ENCODE data around the gene TBC1D8.
A peak's percentile ranks its signal among the peaks of the same experiment; 100 is the strongest.

TBC1D8 gene

DNA sequence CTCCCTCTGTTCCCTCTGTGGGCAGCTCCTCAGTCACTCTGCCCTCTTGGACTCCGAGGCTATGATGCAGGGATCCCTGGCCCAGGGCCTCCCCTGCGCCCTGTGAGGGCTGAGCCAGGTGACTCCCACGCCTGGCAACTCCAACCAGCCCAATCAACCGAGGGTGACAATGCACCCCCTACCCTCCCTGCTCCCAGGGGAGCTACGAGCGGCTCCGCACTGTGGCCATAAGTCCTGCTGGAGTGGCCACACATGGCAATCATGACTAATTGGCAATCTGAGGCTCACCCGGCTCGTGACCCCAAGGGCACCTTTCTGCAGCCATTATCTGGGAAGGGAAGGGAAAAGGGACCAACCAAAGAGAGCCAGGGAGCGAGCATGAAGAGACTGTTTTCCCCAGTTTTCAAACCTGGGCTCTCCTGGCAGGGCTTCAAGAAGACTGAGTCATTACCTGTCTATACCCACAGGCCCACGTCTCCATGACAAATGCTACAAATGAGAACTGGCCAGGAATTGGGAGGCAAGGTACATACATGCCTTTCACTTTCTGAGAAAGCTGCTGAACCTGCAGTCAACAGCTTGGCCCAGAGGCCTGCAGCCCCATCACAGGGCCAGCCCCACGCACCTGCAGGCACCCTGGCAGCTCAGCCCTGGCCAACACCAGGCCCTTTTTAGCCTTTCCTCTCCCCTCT, 104.0 kb downstream of the TBC1D8 start:
- no peak for DNase-seq (ENCODE audit: low spot score in 2 of 2)
- Histone ChIP-seq H3K36me3 (replicated peaks) (no peaks in the 10 kb centered on the region), H3K4me1 (no peaks in the 10 kb centered on the region), H3K4me3 (no peak overlapping the region), H3K9me3 (no peaks in the 10 kb centered on the region), H3K27me3 (ENCODE audit: low read depth) (no peaks in the 10 kb centered on the region)
- in situ Hi-C loops (cut with MboI; ENCODE audit: low sequenced_read_pairs) = no loop called here

DNA sequence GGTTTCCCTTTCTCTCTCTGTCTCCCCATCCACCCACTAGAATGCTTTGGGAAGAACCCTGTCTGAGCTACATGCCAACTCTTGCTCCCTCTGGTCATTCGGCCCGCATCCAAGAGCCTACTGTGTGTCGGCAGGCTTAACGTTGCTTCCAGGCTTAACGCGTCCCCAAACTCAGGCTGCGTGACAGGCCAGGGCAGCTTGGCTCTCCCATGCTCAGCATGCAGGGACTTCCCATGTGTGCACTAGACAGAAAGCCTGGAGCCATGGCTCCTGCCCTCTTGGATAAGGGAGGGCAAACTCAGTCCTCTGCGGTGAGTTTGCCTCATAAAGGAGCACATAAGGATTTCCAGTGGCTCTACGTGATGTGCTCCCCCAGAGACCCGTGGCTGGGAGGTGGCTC, 105.9 kb downstream of the TBC1D8 start:
- no peaks in the 10 kb centered on the region for H3K9me3 ChIP-seq
- H3K4me3 ChIP-seq = no peak overlapping the region
- no peak for DNase-seq (ENCODE audit: low spot score in 2 of 2)
- H3K36me3 ChIP-seq (replicated peaks) = no peaks in the 10 kb centered on the region
- no peaks in the 10 kb centered on the region for H3K4me1 ChIP-seq
- no peaks in the 10 kb centered on the region for H3K27me3 ChIP-seq (ENCODE audit: low read depth)
- in situ Hi-C loops (cut with MboI; ENCODE audit: low sequenced_read_pairs) = no loop called here

DNA sequence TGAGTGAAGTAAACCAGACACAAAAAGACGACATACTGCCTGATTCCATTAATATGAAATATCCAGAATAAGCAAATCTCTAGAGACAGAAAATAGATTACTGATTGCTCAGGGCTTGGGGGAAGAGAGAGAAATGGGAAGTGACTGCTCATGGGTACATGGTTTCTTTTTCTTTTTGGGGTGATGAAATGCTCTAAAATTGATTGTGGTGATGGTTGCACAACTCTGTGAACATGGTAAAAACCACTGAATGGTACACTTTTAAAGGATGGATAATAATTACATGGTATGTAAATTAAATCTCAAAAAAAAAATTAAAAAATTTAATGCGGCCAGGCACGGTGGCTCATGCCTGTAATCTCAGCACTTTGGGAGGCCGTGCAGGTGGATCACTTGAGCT, 109.8 kb downstream of the TBC1D8 start:
- no peak for DNase-seq (ENCODE audit: low spot score in 2 of 2)
- in situ Hi-C loops (cut with MboI; ENCODE audit: low sequenced_read_pairs) = no loop called here
- no peaks in the 10 kb centered on the region for H3K4me1 ChIP-seq
- no peak overlapping the region for H3K4me3 ChIP-seq
- no peaks in the 10 kb centered on the region; the same call in 1 of the 2 replicates for H3K36me3 ChIP-seq (replicated peaks)
- no peaks in the 10 kb centered on the region for H3K9me3 ChIP-seq
- no peaks in the 10 kb centered on the region for H3K27me3 ChIP-seq (ENCODE audit: low read depth)

- Histone ChIP-seq H3K4me3 (no peak overlapping the region), H3K4me1 (no peaks in the 10 kb centered on the region), H3K27me3 (ENCODE audit: low read depth) (no peaks in the 10 kb centered on the region), H3K9me3 (no peaks in the 10 kb centered on the region), H3K36me3 (replicated peaks) (peaks cover 1% of the 10 kb centered on the region; the same call in 1 of the 2 replicates)
- in situ Hi-C loops (cut with MboI; ENCODE audit: low sequenced_read_pairs) = no loop called here
- no peak for DNase-seq (ENCODE audit: low spot score in 2 of 2)
These were observed 110.4 kb downstream of the TBC1D8 start for GRCh38 chr2:101040761-101041160.

- in situ Hi-C loops (cut with MboI; ENCODE audit: low sequenced_read_pairs) = no loop called here
- Histone ChIP-seq H3K36me3 (replicated peaks) (peaks cover 4% of the 10 kb centered on the region; the same call in 1 of the 2 replicates), H3K4me1 (no peaks in the 10 kb centered on the region), H3K27me3 (ENCODE audit: low read depth) (no peaks in the 10 kb centered on the region), H3K4me3 (no peak overlapping the region), H3K9me3 (no peaks in the 10 kb centered on the region)
- no peak for DNase-seq (ENCODE audit: low spot score in 2 of 2)
These were observed 111.1 kb downstream of the TBC1D8 start for GRCh38 chr2:101040072-101040471.

DNA sequence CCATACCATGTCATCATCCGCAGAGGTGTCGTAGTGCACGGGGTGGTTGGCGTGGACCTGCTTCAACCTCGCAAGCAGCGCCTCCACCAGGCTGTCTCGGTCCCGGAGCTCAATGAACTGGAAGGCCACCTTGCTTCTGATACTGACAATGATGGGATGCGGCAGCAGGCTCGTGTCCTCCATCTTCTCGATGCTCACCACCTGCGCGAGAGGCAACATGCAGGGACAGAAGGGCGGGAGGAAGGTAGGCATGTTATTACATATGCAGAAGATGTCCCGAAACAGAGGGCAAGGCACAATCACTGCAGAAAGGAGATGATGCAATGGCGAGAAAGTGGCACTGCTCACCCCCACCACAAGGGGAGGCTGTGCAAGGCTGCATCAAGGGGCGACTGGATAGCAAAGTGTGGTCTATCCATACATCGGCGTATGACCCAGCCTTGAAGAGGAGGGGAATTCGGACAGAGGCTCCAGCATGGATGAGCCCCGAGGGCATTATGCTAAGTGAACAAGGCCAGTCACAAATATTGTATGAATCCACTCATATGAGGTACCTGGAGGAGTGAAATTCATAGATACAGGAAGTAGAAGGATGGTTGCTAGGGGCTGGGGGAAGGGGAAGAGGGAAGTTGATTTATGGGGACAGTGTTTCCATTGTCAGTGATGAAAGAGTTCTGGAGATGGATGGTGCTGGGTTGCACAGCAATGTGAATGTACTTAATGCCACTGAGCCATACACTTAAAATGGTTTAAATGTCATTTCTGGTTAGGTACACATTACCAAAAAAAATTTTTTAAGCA, 112.5 kb downstream of the TBC1D8 start:
- Histone ChIP-seq H3K36me3 (replicated peaks) (peaks cover 4% of the 10 kb centered on the region; the same call in 1 of the 2 replicates), H3K27me3 (ENCODE audit: low read depth) (no peaks in the 10 kb centered on the region), H3K4me3 (no peak overlapping the region), H3K4me1 (no peaks in the 10 kb centered on the region), H3K9me3 (no peaks in the 10 kb centered on the region)
- peak in 1 of 2 experiments; percentile 49 for DNase-seq (ENCODE audit: low spot score in 2 of 2)
- in situ Hi-C loops (cut with MboI; ENCODE audit: low sequenced_read_pairs) = no loop called here

- Histone ChIP-seq H3K36me3 (replicated peaks) (peaks cover 4% of the 10 kb centered on the region; the same call in 1 of the 2 replicates), H3K4me3 (no peak overlapping the region), H3K4me1 (no peaks in the 10 kb centered on the region), H3K9me3 (no peaks in the 10 kb centered on the region), H3K27me3 (ENCODE audit: low read depth) (no peaks in the 10 kb centered on the region)
- in situ Hi-C loops (cut with MboI; ENCODE audit: low sequenced_read_pairs) = no loop called here
- no peak for DNase-seq (ENCODE audit: low spot score in 2 of 2)
These were observed 113.9 kb downstream of the TBC1D8 start for GRCh38 chr2:101037161-101037755.

GRCh38 chr2:101036562-101036961, 114.6 kb downstream of the TBC1D8 start:
- Histone ChIP-seq H3K4me1 (no peaks in the 10 kb centered on the region), H3K36me3 (replicated peaks) (peaks cover 4% of the 10 kb centered on the region; the same call in 1 of the 2 replicates), H3K9me3 (no peaks in the 10 kb centered on the region), H3K4me3 (no peak overlapping the region), H3K27me3 (ENCODE audit: low read depth) (no peaks in the 10 kb centered on the region)
- in situ Hi-C loops (cut with MboI; ENCODE audit: low sequenced_read_pairs) = no loop called here
- peak in 1 of 2 experiments; percentile 31 for DNase-seq (ENCODE audit: low spot score in 2 of 2)

DNA sequence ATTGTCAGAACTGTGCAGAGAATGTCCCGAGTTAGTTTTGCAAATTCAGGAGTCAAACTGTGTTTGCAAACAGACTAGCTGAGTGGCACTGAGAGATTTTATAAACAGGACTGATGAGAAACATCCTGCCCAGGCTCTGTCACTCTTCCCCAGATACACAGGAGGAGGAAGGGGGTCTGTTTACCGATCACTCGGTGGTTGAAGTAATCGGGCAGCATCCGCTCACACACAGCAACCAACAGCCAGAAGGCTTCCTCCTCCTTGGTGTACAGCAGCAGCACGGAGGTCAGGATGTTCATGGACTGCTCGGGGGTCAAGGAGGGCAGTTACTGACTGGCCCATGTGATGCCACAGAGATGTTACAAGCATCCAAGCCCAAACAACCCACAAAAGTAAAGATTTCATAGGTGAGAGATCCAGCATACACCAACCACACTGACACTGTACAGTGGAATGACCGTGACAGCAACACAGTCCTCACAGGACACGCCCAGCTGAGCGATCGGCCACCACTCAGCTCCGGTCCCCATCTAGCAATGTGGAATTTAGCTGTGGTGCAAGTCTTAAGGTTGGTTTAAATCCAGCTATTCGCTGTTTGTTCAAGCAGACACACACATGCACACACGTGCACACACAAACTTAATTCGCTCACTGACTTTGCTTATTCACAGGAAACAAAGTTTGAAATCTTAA, 119.0 kb downstream of the TBC1D8 start:
- DNase-seq (ENCODE audit: low spot score in 2 of 2) = no peak
- Histone ChIP-seq H3K9me3 (no peaks in the 10 kb centered on the region), H3K27me3 (ENCODE audit: low read depth) (no peaks in the 10 kb centered on the region), H3K36me3 (replicated peaks) (peaks cover 8% of the 10 kb centered on the region), H3K4me1 (no peaks in the 10 kb centered on the region), H3K4me3 (no peak overlapping the region)
- in situ Hi-C loops (cut with MboI; ENCODE audit: low sequenced_read_pairs) = no loop called here

DNA sequence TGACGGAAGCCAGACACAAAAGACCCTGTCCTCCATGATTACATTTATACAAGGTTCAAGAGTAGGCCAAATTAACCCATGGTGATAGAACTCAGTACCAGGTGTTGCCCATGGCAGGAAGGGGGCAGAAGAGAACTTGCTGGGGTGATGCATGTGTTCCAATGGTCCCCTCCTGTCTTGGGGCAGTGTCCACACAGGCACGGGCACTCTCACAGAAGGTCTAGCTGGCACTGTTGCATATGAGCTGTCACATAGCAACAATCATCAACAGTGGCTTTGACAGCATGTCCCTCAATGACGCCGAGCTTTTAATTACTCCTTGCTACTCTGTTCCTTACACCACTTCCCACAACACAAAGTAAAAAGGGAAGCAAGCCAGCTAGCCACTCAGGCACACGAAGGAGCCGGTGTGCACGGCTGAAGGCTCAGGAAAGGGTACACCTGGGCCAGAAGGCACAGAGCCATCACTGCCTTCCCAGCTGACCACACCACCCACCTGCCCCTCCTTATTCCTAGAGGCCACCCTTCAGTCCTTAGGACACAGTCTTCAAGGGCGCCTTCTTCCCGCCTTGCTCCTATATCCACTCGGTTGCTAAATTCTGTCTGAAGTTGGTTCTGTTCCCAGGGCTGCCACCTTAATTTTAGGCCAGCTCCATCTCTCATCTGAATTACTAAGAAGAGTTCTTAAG, 120.2 kb downstream of the TBC1D8 start:
- H3K27me3 ChIP-seq (ENCODE audit: low read depth) = no peaks in the 10 kb centered on the region
- H3K36me3 ChIP-seq (replicated peaks) = peaks cover 14% of the 10 kb centered on the region
- in situ Hi-C loops (cut with MboI; ENCODE audit: low sequenced_read_pairs) = no loop called here
- H3K4me1 ChIP-seq = peaks cover under 1% of the 10 kb centered on the region
- no peak overlapping the region for H3K4me3 ChIP-seq
- DNase-seq (ENCODE audit: low spot score in 2 of 2) = no peak
- no peaks in the 10 kb centered on the region for H3K9me3 ChIP-seq

DNA sequence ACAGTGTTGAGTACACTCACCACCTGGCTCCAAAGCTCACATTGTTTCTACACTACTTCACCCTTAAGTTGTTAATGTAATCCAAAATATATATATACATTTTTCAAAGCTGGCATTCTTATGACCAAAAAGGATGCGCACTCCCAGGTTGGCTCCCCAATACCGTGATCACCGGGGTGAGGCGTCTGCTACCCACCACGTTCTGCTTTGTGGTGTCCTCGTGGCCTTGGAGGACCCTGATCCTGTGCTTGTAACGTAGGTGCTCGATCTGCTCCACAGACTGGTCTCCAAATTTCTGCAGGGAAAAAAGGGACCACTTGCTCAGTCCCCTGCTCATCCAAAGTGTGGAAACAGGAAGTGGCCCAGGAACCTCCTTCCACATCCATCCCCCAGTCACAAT, 123.3 kb downstream of the TBC1D8 start:
- Histone ChIP-seq H3K4me1 (peaks cover 4% of the 10 kb centered on the region), H3K36me3 (replicated peaks) (peaks cover 21% of the 10 kb centered on the region), H3K4me3 (no peak overlapping the region), H3K9me3 (no peaks in the 10 kb centered on the region), H3K27me3 (ENCODE audit: low read depth) (no peaks in the 10 kb centered on the region)
- DNase-seq (ENCODE audit: low spot score in 2 of 2) = no peak
- in situ Hi-C loops (cut with MboI; ENCODE audit: low sequenced_read_pairs) = no loop called here

DNA sequence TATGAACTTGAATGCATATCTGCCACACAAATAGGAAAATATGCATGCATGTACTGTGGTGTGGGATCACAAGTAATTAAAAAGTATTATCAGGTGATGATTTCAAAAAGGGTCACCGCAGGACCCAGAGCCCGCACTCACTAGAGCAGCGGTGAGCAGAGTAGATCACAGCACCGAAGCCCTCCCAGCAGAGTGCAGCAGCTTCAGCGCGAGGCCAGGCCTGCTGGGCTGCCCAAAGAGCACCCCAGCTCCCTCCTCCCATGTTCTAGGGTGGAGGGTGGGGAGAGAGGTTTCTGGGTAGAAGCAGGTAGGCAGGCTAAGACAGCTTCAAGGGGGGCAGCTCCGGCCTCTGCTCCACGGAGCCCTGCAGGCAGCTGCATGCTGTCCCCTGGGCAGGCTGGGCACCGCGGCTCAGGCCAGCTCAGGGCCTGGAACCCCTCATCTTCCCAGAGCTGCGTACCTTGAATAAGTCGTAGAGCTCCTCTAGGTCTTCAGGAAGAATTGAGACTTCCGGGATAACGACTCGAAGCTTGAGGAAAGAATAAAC, 124.2 kb downstream of the TBC1D8 start:
- Histone ChIP-seq H3K27me3 (ENCODE audit: low read depth) (no peaks in the 10 kb centered on the region), H3K4me3 (no peak overlapping the region), H3K9me3 (no peaks in the 10 kb centered on the region), H3K36me3 (replicated peaks) (peaks cover 24% of the 10 kb centered on the region), H3K4me1 (peaks cover 4% of the 10 kb centered on the region)
- in situ Hi-C loops (cut with MboI; ENCODE audit: low sequenced_read_pairs) = no loop called here
- no peak for DNase-seq (ENCODE audit: low spot score in 2 of 2)

- Histone ChIP-seq H3K27me3 (ENCODE audit: low read depth) (no peaks in the 10 kb centered on the region), H3K9me3 (no peaks in the 10 kb centered on the region), H3K4me1 (peaks cover 4% of the 10 kb centered on the region), H3K4me3 (no peak overlapping the region), H3K36me3 (replicated peaks) (peaks cover 25% of the 10 kb centered on the region)
- DNase-seq (ENCODE audit: low spot score in 2 of 2) = no peak
- in situ Hi-C loops (cut with MboI; ENCODE audit: low sequenced_read_pairs) = no loop called here
These were observed 124.9 kb downstream of the TBC1D8 start for GRCh38 chr2:101026253-101026701.
